ENCODE results near the gene ALX3. TPM values are rescaled to one million over a fixed set of nuclear protein-coding genes. Genes with fewer than 3 reads are reported as not detected.

Gene ALX3
- total and polyA plus RNA-seq, 10 of the 15 experiments (the other 5 are each of a cell fraction or from before 2014, with no cell fraction given): not detected

DNA sequence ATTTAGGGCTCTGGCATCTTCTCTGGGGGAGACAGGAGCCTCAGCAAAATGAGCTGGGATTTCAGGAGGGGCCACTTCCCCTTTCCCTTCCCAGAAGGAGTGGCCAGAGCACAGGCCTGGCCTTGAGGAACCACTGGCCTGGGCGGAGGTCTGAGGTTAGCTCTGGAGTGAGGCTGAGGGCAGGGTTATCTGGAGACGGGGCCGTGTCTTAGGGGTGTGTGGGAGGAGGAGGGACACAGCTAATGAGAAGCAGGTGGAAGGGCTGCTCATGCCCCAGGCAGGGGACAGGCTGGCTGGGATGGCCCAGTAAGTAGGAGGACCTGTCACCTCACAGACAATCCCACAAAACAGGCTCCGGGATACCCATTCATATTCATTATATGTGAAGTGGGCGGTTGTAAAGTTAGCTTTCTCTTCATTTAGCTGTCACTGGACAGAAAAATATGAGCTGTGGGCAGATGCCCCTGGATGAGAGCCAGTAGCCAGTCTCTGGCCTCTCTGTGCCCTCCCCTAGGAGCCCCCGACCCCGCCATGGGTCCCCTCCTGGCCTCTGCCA lies 12.4 kb downstream of the ALX3 start (continued):
- TF ChIP-seq, protein P1, sequence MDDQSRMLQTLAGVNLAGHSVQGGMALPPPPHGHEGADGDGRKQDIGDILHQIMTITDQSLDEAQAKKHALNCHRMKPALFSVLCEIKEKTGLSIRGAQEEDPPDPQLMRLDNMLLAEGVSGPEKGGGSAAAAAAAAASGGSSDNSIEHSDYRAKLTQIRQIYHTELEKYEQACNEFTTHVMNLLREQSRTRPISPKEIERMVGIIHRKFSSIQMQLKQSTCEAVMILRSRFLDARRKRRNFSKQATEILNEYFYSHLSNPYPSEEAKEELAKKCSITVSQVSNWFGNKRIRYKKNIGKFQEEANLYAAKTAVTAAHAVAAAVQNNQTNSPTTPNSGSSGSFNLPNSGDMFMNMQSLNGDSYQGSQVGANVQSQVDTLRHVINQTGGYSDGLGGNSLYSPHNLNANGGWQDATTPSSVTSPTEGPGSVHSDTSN (IDR thresholded peaks at IDR 0.05; ENCODE audit: insufficient replicate concordance, low read depth, low read length): no peak
- TF ChIP-seq RCOR1 (conservative IDR thresholded peaks at IDR 0.05; ENCODE audit: low read depth, low read length) (no peak), IKZF1 (conservative IDR thresholded peaks at IDR 0.05) (no peak), TCF12 (IDR thresholded peaks at IDR 0.05; ENCODE audit: low read depth, low read length) (no peak), BRCA1 (IDR thresholded peaks at IDR 0.05; ENCODE audit: low read depth, low read length) (no peak), SIX5 (IDR thresholded peaks at IDR 0.05; ENCODE audit: low read depth, low read length, severe bottlenecking) (no peak)
- TF ChIP-seq, protein P2, sequence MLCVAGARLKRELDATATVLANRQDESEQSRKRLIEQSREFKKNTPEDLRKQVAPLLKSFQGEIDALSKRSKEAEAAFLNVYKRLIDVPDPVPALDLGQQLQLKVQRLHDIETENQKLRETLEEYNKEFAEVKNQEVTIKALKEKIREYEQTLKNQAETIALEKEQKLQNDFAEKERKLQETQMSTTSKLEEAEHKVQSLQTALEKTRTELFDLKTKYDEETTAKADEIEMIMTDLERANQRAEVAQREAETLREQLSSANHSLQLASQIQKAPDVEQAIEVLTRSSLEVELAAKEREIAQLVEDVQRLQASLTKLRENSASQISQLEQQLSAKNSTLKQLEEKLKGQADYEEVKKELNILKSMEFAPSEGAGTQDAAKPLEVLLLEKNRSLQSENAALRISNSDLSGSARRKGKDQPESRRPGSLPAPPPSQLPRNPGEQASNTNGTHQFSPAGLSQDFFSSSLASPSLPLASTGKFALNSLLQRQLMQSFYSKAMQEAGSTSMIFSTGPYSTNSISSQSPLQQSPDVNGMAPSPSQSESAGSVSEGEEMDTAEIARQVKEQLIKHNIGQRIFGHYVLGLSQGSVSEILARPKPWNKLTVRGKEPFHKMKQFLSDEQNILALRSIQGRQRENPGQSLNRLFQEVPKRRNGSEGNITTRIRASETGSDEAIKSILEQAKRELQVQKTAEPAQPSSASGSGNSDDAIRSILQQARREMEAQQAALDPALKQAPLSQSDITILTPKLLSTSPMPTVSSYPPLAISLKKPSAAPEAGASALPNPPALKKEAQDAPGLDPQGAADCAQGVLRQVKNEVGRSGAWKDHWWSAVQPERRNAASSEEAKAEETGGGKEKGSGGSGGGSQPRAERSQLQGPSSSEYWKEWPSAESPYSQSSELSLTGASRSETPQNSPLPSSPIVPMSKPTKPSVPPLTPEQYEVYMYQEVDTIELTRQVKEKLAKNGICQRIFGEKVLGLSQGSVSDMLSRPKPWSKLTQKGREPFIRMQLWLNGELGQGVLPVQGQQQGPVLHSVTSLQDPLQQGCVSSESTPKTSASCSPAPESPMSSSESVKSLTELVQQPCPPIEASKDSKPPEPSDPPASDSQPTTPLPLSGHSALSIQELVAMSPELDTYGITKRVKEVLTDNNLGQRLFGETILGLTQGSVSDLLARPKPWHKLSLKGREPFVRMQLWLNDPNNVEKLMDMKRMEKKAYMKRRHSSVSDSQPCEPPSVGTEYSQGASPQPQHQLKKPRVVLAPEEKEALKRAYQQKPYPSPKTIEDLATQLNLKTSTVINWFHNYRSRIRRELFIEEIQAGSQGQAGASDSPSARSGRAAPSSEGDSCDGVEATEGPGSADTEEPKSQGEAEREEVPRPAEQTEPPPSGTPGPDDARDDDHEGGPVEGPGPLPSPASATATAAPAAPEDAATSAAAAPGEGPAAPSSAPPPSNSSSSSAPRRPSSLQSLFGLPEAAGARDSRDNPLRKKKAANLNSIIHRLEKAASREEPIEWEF (IDR thresholded peaks at IDR 0.05; ENCODE audit: insufficient replicate concordance, low read depth, low read length): no peak

All from GM12878 (cell line).